ENCODE results near the gene MAN1A1. TPM values are rescaled to one million over a fixed set of nuclear protein-coding genes. Genes with fewer than 3 reads are reported as not detected.

The MAN1A1 gene
- total RNA-seq, 1 experiment from 2014 or later = 19.0 TPM

DNA sequence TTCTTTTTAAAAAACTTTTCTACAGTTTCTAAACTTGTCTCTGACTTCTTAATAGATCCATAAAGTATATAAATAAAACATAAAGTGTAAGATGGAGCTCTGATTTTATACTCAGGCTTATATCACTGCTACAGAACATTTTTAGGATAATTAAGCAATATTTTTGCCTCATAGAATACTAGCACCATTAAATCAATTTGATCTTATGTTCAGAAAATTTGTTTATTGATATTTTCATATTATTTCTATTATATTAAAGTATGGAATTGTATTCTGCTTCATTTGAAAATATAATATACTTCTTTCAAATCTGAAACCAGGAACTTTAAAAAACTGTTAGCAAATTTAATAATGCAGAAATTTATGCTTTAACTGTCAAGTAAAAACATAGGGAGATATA, 106.5 kb downstream of the MAN1A1 start:
- H3F3A ChIP-seq (ENCODE audit: low read length, unreplicated experiment) = no peaks in the 10 kb centered on the region
- no peak overlapping the region for H3K9ac ChIP-seq (ENCODE audit: low read length)
- H3K4me3 ChIP-seq (ENCODE audit: low read length) = no peak overlapping the region
- no peaks in the 10 kb centered on the region for H3K4me1 ChIP-seq (ENCODE audit: insufficient read depth, low read length)
- H4K20me1 ChIP-seq (ENCODE audit: low read length) = no peaks in the 10 kb centered on the region
- no peaks in the 10 kb centered on the region for H3K36me3 ChIP-seq (ENCODE audit: low read depth, low read length)
- POLR2A ChIA-PET (ENCODE audit: unreplicated experiment) = no interaction called here
- H3K9me2 ChIP-seq (replicated peaks; ENCODE audit: low read length) = no peaks in the 10 kb centered on the region
- TF ChIP-seq EZH2phosphoT487 (IDR thresholded peaks at IDR 0.05; ENCODE audit: borderline replicate concordance, low read length) (no peak), EZH2 (IDR thresholded peaks at IDR 0.05; ENCODE audit: low read length, unreplicated experiment) (no peak)
- TF ChIP-seq, protein P1, sequence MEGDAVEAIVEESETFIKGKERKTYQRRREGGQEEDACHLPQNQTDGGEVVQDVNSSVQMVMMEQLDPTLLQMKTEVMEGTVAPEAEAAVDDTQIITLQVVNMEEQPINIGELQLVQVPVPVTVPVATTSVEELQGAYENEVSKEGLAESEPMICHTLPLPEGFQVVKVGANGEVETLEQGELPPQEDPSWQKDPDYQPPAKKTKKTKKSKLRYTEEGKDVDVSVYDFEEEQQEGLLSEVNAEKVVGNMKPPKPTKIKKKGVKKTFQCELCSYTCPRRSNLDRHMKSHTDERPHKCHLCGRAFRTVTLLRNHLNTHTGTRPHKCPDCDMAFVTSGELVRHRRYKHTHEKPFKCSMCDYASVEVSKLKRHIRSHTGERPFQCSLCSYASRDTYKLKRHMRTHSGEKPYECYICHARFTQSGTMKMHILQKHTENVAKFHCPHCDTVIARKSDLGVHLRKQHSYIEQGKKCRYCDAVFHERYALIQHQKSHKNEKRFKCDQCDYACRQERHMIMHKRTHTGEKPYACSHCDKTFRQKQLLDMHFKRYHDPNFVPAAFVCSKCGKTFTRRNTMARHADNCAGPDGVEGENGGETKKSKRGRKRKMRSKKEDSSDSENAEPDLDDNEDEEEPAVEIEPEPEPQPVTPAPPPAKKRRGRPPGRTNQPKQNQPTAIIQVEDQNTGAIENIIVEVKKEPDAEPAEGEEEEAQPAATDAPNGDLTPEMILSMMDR (conservative IDR thresholded peaks at IDR 0.05; ENCODE audit: low read depth, low read length) = no peak
- BruUV-seq (replicated peaks) = no TSS peak
- intact Hi-C loops (cut with micrococcal nuclease) = no loop called here
- ATAC-seq = no peak
- no peaks in the 10 kb centered on the region for H3K79me2 ChIP-seq (ENCODE audit: low read length)
- CTCF ChIA-PET = no interaction called here
- no peak overlapping the region for H2AFZ ChIP-seq (ENCODE audit: low read length)
- H3K27me3 ChIP-seq (ENCODE audit: low read length) = no peaks in the 10 kb centered on the region
- no peak overlapping the region for H3K27ac ChIP-seq (ENCODE audit: low read length)
- H3K4me2 ChIP-seq (ENCODE audit: low read length) = no peak overlapping the region
- DNase-seq = no peak
- no peaks in the 10 kb centered on the region for H3K9me3 ChIP-seq (ENCODE audit: low read length)

DNA sequence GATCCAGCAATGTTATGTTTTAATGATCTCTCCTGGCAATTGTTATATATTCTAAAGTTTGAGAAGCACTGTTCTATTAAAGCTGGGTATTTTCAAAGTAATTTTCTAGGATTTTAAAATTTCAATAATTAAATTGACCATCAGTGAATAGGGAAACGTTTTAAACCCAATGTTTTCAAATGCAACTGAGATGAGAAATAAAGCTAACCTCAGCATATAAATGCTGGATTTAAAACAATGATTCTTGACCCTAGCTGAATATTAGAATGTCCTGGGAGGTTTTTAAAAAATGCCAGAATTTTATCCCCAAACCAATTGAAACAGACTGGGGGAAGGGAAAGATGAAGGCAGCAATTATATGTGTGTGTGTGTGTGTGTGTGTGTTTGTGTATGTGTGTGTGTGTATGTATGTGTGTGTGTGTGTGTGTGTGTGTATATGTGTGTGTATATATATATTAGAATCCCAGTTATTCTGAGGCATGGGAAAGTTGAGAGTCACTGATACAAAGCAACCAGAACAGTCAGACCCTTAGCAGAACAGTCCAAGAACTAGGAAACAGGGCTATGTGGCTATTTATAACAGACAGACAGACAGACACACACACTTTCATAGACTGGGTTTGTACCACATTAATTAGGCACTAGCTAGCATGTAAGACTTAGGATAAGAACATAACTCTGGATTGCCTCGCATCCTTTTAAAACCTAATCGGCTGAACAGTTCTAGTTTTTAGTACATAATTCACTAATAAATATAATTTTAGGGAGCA, 107.8 kb downstream of the MAN1A1 start:
- TF ChIP-seq, protein P1 (conservative IDR thresholded peaks at IDR 0.05; ENCODE audit: low read depth, low read length) = no peak
- no peak for TF ChIP-seq EZH2phosphoT487 (IDR thresholded peaks at IDR 0.05; ENCODE audit: borderline replicate concordance, low read length)
- TF ChIP-seq EZH2 (IDR thresholded peaks at IDR 0.05; ENCODE audit: low read length, unreplicated experiment) = no peak
- Histone ChIP-seq H3K4me3 (ENCODE audit: low read length) (no peak overlapping the region), H4K20me1 (ENCODE audit: low read length) (no peaks in the 10 kb centered on the region), H3K9me2 (replicated peaks; ENCODE audit: low read length) (no peaks in the 10 kb centered on the region), H3K4me1 (ENCODE audit: insufficient read depth, low read length) (no peaks in the 10 kb centered on the region), H3K36me3 (ENCODE audit: low read depth, low read length) (no peaks in the 10 kb centered on the region), H2AFZ (ENCODE audit: low read length) (no peak overlapping the region), H3K27ac (ENCODE audit: low read length) (no peak overlapping the region), H3K27me3 (ENCODE audit: low read length) (no peaks in the 10 kb centered on the region), H3K79me2 (ENCODE audit: low read length) (no peaks in the 10 kb centered on the region), H3K9ac (ENCODE audit: low read length) (no peak overlapping the region), H3K4me2 (ENCODE audit: low read length) (no peak overlapping the region), H3K9me3 (ENCODE audit: low read length) (no peaks in the 10 kb centered on the region), H3F3A (ENCODE audit: low read length, unreplicated experiment) (no peaks in the 10 kb centered on the region)
- no peak for DNase-seq
- no TSS peak for BruUV-seq (replicated peaks)
- intact Hi-C loops (cut with micrococcal nuclease) = no loop called here
- no peak for ATAC-seq
- ChIA-PET POLR2A (ENCODE audit: unreplicated experiment) (no interaction called here), CTCF (no interaction called here)

DNA sequence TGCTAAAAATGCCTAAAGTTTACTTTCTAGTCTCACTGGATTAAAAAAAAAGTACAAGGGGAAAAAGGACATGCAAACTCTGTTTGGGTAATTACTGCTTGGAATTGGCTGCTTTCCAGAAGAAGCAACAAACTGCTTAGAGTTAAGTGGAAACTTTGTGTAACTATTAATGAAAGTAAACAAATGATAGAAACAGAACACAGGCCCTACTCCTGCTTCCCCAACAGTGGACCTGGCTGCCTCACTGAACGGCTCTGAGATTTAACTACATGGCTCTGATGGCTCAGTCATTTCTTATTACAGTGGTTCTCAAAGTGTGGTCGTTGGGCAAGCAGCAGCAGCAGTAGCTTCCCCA, 108.5 kb downstream of the MAN1A1 start:
- no peak for DNase-seq
- no peak overlapping the region for H3K4me2 ChIP-seq (ENCODE audit: low read length)
- no peaks in the 10 kb centered on the region for H3K9me2 ChIP-seq (replicated peaks; ENCODE audit: low read length)
- H3K9ac ChIP-seq (ENCODE audit: low read length) = no peak overlapping the region
- H3K27ac ChIP-seq (ENCODE audit: low read length) = no peak overlapping the region
- no peaks in the 10 kb centered on the region for H4K20me1 ChIP-seq (ENCODE audit: low read length)
- H3K36me3 ChIP-seq (ENCODE audit: low read depth, low read length) = no peaks in the 10 kb centered on the region
- ATAC-seq = no peak
- ChIA-PET POLR2A (ENCODE audit: unreplicated experiment) (no interaction called here), CTCF (no interaction called here)
- H3K27me3 ChIP-seq (ENCODE audit: low read length) = no peaks in the 10 kb centered on the region
- intact Hi-C loops (cut with micrococcal nuclease) = no loop called here
- no peaks in the 10 kb centered on the region for H3K9me3 ChIP-seq (ENCODE audit: low read length)
- H3K79me2 ChIP-seq (ENCODE audit: low read length) = no peaks in the 10 kb centered on the region
- no peaks in the 10 kb centered on the region for H3F3A ChIP-seq (ENCODE audit: low read length, unreplicated experiment)
- no peak overlapping the region for H2AFZ ChIP-seq (ENCODE audit: low read length)
- TF ChIP-seq EZH2 (IDR thresholded peaks at IDR 0.05; ENCODE audit: low read length, unreplicated experiment) (no peak), EZH2phosphoT487 (IDR thresholded peaks at IDR 0.05; ENCODE audit: borderline replicate concordance, low read length) (no peak)
- TF ChIP-seq, protein P1 (conservative IDR thresholded peaks at IDR 0.05; ENCODE audit: low read depth, low read length) = no peak
- no peak overlapping the region for H3K4me3 ChIP-seq (ENCODE audit: low read length)
- no peaks in the 10 kb centered on the region for H3K4me1 ChIP-seq (ENCODE audit: insufficient read depth, low read length)
- no TSS peak for BruUV-seq (replicated peaks)

Data from PC-3 (cell line).